Activated CD4-positive, CD25-positive, alpha-beta regulatory T cell (primary cell): ENCODE measurements around the gene ENO4.

Source experiments
- DNase-seq, 4 experiments: peaks; one replicate each; lab custom pipeline; 2025; lab: John Stamatoyannopoulos, UW

The ENO4 gene

GRCh38 chr10:116829711-116830110 is 19.6 kb upstream of the ENO4 start:
- no peak for DNase-seq

GRCh38 chr10:116831086-116831485 is 18.2 kb upstream of the ENO4 start:
- no peak for DNase-seq

GRCh38 chr10:116831790-116832189 is 17.5 kb upstream of the ENO4 start:
- no peak for DNase-seq

GRCh38 chr10:116833986-116834985 is 15.0 kb upstream of the ENO4 start:
- no peak for DNase-seq

GRCh38 chr10:116835658-116836057 is 13.6 kb upstream of the ENO4 start:
- no peak for DNase-seq

GRCh38 chr10:116836083-116836482 is 13.2 kb upstream of the ENO4 start:
- DNase-seq, result no peak

- no peak for DNase-seq
Measured at GRCh38 chr10:116836902-116837523, 12.3 kb upstream of the ENO4 start.

GRCh38 chr10:116838143-116838725 is 11.1 kb upstream of the ENO4 start:
- no peak for DNase-seq

GRCh38 chr10:116840389-116841075 is 8.8 kb upstream of the ENO4 start:
- no peak for DNase-seq

- DNase-seq, result no peak
Measured at GRCh38 chr10:116845823-116846222, 3.5 kb upstream of the ENO4 start.

- no peak for DNase-seq
Measured at GRCh38 chr10:116848032-116848943, 1.0 kb upstream of the ENO4 start.

GRCh38 chr10:116848944-116849247 is 403 bp upstream of the ENO4 start:
- no peak for DNase-seq

- DNase-seq, result no peak
Measured at GRCh38 chr10:116850058-116850611, 836 bp downstream of the ENO4 start.

GRCh38 chr10:116852246-116852645 is 2.9 kb downstream of the ENO4 start:
- no peak for DNase-seq

- no peak for DNase-seq
Measured at GRCh38 chr10:116853287-116853686, 4.0 kb downstream of the ENO4 start.

GRCh38 chr10:116853701-116854100 is 4.4 kb downstream of the ENO4 start:
- DNase-seq, result no peak

- no peak for DNase-seq
Measured at GRCh38 chr10:116857156-116857555, 7.9 kb downstream of the ENO4 start.

- DNase-seq, result no peak
Measured at GRCh38 chr10:116861796-116862195, 12.5 kb downstream of the ENO4 start.

GRCh38 chr10:116864436-116864835 is 15.1 kb downstream of the ENO4 start:
- no peak for DNase-seq

GRCh38 chr10:116866066-116866465 is 16.8 kb downstream of the ENO4 start:
- no peak for DNase-seq

GRCh38 chr10:116866987-116867595 is 17.8 kb downstream of the ENO4 start:
- no peak for DNase-seq
